NCI-H2107 treated with DMSO at 0.1 percent for 48 hours (cell line): ENCODE results near the gene MTHFD1.

Experiments
- DNase-seq: peaks from one replicate; lab custom pipeline; 2025; ENCODE audit not compliant: unreplicated experiment; lab: John Stamatoyannopoulos, UW

The MTHFD1 gene

GRCh38 chr14:64405295-64405694, 17.1 kb downstream of the MTHFD1 start:
- DNase-seq: no peak

- DNase-seq: no peak
Measured at GRCh38 chr14:64407329-64407728, 19.2 kb downstream of the MTHFD1 start.

DNA sequence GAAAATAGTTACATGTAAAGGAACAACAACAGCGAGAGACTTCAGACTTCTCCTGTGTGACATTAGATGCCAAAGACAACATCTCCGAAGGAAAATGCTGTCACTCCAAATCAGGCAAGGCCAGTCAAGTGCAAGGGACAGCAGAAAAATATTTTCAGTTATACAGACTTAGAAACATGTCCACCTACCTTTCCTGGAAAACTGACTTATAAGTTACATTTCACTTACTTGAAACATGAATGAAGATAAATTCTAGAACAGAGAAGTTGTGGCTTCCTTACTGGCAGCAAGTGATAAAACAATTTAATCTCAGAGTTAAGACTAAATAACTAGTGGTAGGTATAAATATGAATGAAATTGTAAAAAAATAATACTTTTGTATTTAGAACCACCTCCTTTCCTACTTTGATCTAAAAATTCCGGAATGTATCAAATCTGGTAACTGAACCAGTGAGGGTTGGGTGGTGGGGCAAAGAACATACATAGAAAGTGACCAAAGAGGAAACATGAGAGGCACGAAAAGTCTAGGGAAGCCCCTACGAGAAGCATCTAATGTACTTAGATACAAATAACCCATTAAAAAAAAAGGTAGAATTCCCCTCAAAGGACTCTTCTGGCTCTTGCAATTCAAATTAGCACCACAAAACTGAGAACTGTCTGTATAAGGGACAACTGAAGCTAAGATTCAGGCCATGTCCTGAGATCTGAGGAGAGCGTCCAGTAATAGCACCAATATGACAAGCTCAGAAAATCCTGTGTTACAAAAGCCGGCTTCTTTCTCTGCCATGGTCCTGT, 21.2 kb downstream of the MTHFD1 start:
- no peak for DNase-seq

DNA sequence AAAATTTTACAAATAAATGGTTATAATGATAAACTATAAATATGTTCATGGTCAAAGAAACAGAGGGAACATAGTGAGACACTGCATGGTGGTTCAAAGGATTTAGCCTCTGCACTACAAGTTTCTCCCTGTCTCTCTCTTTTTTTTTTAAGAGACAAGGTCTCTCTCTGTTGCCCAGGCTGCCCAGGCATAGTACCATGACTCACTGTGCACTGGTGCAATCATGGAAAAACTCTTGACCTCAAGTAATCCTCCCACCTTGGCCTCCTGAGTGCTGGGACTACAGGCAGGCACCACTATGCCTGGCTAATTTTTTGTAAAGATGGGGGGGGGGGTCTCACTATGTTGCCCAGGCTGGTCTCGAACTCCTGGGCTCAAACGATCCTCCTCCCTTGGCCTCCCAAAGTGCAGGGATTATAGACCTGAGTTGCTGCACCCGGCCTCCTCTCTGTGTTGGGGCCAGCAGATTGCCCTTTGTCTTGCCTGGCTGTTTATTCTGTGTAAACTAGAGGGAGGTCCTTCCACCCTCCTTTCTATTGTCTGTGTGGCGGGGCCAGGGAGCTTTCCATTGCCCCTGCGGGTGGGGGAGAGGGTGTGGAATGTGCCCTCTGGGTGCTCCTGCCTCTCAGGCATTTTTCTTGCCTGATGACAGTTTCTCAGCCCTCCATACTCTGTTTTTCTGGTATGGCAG, 22.1 kb downstream of the MTHFD1 start:
- no peak for DNase-seq

GRCh38 chr14:64411001-64411400, 22.8 kb downstream of the MTHFD1 start:
- DNase-seq: no peak

- no peak for DNase-seq
Measured at GRCh38 chr14:64412237-64412636, 24.1 kb downstream of the MTHFD1 start.

- no peak for DNase-seq
Measured at GRCh38 chr14:64416348-64416932, 28.3 kb downstream of the MTHFD1 start.

GRCh38 chr14:64417055-64417770, 29.1 kb downstream of the MTHFD1 start:
- no peak for DNase-seq

DNA sequence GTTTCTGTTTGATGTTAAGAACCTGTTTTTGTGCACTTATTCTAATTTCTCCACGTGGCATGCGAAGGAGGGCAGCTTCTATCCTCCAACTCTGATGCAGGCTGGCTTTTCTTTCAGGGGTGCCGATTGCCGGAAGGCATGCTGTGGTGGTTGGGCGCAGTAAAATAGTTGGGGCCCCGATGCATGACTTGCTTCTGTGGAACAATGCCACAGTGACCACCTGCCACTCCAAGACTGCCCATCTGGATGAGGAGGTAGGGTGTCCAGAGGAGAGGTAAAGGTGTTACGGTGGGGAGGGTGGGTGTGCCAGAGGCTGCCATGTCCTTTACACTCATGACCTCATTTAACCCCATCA, 29.6 kb downstream of the MTHFD1 start:
- DNase-seq: no peak

DNA sequence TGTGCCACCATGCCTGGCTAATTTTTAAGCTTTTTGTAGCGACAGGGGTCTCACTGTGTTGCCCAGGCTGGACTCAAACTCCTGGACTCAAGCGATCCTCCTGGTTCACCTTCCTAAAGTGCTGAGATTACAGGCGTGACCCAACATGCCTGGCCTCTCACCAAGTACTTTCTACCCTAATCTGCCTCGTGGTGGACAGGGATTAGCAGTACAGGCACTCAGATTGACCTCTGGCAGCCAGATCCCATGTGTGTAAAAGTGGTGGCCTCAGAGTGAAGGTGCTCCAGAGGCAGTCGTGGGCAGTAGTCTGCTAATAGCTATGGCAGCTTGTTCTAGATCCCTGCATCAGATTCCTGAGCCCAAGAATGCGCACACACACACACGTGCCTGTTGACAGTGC, 30.9 kb downstream of the MTHFD1 start:
- DNase-seq: no peak

- DNase-seq: peak; percentile 9
Measured at GRCh38 chr14:64421166-64421565, 33.0 kb downstream of the MTHFD1 start.

DNA sequence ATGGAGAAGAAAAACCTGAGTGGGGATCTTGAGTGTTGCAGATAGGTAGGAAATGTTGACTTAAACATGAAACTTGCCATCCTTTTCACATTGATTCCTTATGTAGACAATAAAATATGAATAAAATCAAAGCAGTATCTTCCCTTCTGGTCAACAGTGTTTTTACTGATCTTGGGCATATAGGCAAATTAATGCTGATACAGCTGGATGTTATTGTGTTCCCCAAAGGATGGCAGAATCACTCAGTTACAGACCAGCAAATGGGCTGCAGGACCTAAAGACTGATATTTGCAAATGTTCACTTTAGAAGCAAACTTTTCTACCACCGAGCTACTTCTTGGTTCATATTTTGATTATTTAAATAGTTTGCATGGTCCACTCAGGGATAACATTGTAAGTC, 33.9 kb downstream of the MTHFD1 start:
- no peak for DNase-seq

- no peak for DNase-seq
Measured at GRCh38 chr14:64422756-64423155, 34.6 kb downstream of the MTHFD1 start.

- DNase-seq: no peak
Measured at GRCh38 chr14:64423987-64424386, 35.8 kb downstream of the MTHFD1 start.

DNA sequence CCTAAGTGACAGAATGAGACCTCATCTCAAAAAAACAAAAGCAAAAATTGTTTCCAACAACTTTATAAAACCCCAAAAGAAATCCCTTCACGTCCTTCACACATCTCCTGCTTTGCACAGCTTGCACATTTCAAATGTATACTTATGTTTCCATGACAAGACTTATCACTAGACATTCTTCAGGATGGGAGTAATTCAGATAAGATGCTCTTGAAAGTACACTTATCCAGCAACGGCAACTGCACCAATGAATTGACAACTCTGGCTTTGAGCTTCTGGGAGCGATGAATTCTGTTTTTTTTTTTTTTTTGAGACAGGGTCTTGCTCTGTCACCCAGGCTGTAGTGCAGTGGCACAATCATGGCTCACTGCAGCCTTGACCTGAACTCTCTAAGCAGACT, 46.4 kb downstream of the MTHFD1 start:
- DNase-seq: no peak

DNA sequence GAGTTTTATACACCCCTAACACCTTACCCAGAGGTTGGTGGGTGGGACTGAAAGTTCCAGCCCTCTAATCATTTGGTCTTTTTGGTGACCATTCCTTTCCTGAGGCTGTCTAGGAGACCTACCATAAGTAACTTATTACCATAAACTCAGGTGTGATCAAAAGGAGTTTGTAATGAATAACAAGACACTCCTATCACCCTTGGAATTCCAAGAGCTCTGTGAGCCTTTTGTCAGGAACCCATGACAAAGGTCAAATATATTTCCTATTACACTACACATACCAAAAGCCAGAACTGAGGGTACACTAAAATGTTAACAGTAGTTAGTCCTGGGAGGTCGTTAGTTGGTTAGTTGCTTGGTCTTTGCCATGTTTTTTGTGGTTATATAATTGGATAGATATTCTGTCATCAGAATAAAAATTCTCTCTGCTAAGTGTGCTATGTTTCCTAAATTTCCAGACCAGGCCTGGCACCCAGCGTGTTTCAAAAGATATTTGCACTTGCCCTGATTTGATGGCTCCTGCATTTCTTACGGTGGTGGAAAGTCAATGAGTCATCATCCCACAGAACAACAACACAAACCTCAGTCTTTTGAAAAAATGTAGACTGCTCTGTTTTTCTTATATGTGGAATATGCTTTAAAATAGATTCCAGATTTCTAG, 50.2 kb downstream of the MTHFD1 start:
- DNase-seq: no peak

DNA sequence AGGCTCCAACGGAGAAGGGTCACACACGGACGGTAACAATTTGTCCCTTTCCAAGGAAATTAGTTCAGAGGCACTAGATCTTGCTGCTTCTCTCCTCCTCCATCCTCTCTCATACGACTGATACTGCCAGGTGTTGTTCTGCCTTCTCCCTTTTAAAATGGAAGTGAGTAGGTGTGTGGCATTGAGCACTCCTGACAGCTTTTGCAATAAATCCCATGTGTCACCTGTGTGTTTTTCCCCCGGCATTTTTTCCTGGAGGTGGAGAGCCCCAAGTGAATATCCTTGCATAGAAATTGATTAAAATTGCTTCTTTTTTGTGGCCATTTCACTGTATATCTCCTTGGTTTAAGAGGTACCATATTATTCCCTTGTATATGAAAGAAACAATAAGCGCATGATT, 51.0 kb downstream of the MTHFD1 start:
- DNase-seq: no peak

DNA sequence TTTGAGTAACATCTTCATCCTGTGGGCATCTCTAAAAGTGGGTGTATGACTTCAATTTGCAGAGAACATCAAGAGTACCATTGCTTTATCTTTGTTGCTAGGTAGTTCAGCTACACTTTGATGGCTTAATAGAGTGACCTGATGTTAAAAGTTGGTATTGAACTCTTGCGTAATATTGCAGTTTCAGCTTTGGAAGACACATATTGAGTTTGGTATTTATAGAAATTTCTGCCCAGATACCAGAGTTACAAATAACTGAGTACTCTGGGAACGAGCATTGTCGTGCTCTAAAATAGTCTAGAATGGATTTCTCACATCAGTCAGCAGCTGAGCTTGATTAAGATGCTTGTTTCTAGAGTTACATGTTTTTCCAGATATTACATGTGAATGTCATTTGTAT, 52.3 kb downstream of the MTHFD1 start:
- no peak for DNase-seq

DNA sequence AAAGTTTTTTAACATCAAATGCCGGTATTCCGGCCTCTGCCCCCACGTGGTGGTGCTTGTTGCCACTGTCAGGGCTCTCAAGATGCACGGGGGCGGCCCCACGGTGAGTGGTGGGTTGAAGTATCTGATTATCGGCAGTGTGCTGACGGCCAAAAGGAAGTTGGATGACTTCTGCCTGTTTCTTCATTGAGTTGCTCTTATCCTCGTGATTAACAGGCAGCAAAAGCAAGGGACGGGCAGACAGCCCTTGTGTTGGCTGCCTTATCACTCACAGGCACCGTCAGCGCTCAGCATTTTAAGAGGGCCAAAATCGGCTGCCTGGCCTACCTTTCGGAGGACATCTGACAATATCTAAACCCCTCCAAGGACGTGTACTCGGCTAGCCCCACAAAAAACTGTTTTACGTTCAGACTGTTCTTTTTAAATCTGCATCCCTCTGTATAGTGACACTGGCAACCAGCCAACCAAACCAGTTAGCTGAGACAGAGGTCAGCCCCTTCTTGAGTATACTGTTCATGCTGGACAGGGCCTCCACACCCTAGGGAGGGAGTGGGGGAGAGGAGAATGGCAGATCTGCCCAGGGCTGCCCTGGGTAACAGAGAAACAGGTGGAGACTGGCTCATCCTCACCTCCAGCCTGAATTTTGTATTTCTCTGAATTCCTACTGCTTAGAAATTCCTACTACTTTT, 54.3 kb downstream of the MTHFD1 start:
- no peak for DNase-seq

- no peak for DNase-seq
Measured at GRCh38 chr14:64444140-64444539, 56.0 kb downstream of the MTHFD1 start.
